ENCODE results near the gene PHF19.

DNA sequence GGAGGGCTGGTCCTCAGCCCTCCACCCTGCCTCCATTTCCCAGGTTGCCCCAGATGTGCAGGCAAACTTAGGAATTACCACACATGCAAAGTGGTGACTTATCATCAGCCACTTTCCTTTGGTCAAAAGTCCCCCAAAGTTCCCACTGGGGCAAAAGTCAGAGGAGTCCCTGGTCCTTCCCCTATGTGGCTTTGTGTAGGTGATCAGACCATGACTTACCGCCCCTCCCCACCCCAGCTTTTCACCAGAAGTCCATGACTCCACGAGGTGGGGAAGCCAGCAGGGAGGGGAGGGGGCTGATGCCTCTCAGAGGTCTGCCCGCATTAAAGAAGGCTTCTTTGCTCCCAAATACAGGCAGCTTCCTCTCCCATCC, 43.8 kb upstream of the PHF19 start:
- TF ChIP-seq, protein P1, sequence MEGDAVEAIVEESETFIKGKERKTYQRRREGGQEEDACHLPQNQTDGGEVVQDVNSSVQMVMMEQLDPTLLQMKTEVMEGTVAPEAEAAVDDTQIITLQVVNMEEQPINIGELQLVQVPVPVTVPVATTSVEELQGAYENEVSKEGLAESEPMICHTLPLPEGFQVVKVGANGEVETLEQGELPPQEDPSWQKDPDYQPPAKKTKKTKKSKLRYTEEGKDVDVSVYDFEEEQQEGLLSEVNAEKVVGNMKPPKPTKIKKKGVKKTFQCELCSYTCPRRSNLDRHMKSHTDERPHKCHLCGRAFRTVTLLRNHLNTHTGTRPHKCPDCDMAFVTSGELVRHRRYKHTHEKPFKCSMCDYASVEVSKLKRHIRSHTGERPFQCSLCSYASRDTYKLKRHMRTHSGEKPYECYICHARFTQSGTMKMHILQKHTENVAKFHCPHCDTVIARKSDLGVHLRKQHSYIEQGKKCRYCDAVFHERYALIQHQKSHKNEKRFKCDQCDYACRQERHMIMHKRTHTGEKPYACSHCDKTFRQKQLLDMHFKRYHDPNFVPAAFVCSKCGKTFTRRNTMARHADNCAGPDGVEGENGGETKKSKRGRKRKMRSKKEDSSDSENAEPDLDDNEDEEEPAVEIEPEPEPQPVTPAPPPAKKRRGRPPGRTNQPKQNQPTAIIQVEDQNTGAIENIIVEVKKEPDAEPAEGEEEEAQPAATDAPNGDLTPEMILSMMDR (IDR thresholded peaks at IDR 0.05), result no peak
- TF ChIP-seq EP300 (IDR thresholded peaks at IDR 0.05; ENCODE audit: low read depth), result no peak
- TF ChIP-seq POLR2A (IDR thresholded peaks at IDR 0.05), result no peak
